DMS153 treated with DMSO at 0.1 percent for 48 hours (cell line): ENCODE measurements around the gene ATF4.

ENCODE experiments used
- DNase-seq: peaks from one replicate; lab custom pipeline; 2025; ENCODE audit not compliant: unreplicated experiment; lab: John Stamatoyannopoulos, UW

Gene ATF4

DNA sequence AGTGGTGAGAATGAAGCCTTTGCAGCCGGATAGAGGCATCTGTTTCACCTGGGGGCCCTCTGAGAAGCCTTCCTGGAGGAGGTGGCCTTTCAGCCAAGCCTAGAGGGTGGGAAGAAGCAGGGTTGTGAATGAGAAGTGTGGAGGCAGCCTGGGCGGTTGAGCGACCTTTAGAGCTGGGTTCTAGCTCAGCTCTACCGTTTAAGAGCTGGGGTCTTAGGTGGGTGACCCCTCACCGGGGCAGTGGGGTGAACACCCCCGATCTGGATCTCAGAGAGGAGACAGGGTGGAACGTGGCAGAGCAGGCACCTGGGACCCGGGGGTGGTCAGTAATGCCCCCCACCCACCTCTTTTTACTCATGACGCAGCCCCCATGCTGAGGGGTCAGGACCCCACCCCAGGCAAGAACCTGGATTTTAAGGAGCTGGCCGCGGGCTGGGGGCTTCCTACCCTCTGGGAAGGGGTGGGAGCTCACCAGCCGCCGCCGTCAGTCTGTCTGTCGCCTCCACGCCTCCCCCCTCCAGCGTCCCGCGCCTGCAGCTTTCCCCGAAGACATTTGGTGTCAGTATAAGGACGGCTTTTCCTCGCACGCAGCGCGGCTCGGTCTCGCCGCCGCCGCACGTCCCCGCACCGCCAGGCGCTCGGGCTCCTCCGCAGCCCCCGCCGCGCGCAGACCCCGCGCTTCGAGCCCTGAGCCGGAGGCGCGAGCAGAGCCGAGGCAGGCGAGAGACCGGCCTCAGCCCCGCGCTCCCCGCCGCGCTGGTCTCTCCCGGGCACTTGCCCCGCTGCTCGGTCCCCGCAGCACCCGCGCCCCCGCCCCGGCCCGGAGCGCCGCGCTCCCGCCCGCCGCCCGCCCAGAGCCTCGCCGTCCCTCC lies 36.8 kb downstream of the ATF4 start:
- DNase-seq: no peak

DNA sequence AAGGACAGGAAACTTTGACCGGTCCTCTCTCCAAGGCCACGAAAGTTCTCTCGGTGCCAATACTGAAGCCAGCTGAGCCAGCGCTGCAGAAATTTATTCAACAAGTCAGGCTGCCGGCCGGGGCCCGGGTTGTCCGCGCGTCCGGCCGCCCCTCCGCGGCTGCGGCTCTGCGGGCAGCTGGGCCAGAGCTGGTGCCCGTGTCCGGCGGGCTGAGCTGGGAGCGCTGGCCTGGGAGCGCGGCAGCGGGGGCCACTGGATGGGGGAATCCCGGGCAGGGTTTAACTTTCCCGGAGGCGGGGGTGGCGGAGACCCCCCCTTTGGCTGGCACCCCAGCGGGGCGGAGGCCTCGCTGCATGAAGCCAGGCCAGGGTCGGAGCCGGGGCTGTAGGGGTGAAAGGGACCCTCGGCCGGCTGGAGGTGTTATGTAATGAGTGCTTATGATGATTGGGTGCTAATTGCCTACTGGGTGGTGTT lies 37.9 kb downstream of the ATF4 start:
- no peak for DNase-seq

DNA sequence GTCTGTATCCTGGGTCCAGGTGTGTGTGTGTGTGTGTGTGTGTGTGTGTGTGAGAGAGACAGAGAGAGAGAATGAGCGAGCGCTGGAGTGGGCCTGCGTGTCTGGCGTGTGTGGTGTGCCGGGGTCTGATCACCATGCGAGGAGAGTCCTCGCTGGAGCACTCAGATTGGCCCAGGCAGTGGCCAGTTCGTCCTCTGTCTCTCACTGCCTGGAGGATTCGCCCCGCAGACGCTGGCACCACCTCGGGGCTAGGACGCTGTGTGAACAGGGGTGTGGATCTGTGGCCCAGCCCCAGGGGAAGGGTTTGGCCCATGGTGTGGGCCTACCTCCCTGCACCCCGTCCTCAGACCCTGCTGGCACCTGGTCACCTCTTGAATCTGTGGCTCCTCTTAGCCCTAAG lies 38.6 kb downstream of the ATF4 start:
- DNase-seq: no peak

DNA sequence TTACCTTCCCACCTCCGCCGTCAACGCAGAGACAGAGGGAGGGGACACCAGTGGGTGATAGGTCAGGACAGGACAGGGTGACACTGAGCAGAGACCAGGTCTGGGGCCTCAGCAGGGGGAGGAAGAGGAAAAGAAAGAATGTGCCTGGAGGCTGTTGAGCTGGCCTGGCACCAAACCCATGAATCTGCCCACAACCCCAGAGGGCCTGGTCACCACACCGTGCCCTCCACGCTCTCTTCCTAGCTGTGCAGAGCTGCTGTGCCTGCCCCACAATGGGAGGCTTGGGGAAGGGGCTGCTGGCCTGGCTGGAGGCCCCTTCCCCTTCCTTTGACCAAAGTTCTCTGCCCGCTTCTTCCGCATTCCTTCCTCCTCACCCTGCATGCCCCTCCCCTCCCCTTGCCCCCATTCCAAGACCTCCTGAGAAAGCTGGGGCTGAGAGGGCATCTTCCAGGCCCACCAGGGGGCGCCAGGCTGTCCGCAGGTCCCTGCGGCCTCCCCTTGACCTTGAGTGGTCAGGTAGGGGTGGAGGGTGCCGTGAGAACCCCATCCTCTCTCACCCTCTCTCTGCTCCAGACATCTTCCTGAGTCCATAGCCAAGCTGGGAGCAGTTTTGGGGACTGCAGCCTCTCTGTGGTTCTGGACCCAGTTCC lies 39.2 kb downstream of the ATF4 start:
- no peak for DNase-seq

DNA sequence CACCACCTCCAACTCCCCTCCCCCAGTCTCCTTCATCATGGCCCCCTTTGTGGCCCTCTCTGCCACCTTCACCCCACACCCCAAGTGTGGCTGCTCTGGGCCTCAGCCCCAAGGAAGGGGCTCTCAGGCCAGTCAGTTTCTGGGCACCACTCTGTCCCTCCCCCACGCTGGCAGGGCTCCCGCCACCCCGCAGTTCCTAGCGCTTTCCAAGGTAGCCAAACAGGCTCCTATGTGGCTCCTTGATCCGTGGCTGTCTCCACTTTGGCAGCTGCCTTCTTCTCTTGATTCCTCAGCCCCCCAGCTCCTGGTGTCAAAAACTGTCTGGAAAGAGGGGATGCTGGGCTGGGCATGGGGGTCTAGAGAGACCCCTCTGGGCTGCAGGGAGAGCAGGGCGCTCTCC lies 39.8 kb downstream of the ATF4 start:
- no peak for DNase-seq

- DNase-seq: no peak
Observed at GRCh38 chr22:39562839-39563489, 42.6 kb downstream of the ATF4 start.

DNA sequence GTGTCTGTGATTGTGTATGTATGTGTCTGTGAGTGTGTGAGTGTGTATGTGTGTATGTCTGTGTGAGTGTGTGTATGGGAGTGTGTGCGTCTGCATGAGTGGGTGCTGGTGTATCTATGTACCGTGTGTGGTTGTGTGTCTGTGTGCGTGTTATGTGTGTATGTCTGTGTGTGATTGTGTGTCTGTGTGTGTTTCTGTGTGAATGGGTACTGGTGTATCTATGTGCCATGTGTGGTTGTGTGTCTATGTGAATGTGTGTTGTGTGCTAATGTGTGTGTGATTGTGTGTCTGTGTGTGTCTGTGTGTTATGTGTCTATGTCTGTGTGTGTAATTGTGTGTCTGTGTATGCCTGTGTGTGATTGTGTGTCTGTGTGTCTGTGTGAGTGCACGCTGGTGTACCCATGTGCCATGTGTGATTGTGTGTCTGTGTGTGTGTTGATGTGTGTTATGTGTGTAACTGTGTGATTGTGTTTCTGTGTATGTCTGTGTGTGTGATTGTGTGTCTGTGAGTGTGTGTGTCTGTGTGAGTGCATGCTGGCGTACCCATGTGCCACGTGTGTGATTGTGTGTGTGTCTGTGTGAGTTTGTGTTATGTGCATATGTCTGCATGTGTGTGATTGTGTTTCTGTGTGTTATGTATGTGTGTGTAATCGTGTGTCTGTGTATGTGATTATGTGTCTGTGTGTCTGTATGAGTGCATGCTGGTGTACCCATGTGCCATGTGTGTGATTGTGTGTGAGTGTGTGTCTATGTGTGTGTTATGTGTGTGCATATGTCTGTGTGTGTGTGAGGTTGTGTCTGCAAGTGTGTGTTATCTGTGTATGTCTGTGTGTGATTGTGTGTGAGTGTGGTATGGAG lies 43.4 kb downstream of the ATF4 start:
- no peak for DNase-seq

- no peak for DNase-seq
Observed at GRCh38 chr22:39565414-39565944, 45.1 kb downstream of the ATF4 start.

DNA sequence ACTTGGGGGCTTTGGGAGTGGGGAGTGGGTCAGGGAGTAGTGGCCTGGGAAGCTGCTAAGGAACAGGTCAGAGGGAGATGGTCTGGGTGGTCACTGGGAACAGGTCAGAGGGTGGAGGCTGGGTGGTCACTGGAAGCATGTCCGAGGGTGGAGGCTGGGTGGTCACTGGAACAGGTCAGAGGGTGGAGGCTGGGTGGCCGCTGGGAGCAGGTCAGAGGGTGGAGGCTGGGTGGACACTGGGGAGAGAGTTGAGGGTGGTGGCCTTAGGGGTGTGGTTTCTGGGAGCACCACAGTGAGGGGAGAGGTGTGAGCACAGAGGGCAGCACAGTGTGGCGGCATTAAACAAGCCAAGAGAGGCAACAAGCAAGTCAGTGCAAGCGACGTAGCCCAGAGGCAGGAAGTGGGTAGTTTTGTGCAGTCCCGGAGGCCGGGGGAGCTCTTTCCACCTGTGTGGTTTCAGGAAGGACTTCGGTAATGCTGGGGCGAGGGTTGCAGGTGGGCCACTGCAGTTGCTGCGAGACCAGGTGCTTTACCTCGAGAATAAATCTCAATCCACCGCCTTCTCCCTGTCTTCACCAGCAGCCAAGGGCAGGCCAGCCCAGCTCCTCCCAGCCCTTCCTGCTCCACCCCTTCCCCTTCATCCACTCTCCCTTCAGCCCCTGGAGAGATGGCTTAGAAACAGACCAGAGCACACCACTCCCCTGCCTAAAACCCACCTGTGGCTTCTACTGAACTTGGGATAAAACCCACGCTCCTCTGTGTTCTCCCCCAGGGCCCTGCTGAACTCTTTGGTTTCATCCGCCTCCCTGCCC lies 47.0 kb downstream of the ATF4 start:
- peak; percentile 23 for DNase-seq

DNA sequence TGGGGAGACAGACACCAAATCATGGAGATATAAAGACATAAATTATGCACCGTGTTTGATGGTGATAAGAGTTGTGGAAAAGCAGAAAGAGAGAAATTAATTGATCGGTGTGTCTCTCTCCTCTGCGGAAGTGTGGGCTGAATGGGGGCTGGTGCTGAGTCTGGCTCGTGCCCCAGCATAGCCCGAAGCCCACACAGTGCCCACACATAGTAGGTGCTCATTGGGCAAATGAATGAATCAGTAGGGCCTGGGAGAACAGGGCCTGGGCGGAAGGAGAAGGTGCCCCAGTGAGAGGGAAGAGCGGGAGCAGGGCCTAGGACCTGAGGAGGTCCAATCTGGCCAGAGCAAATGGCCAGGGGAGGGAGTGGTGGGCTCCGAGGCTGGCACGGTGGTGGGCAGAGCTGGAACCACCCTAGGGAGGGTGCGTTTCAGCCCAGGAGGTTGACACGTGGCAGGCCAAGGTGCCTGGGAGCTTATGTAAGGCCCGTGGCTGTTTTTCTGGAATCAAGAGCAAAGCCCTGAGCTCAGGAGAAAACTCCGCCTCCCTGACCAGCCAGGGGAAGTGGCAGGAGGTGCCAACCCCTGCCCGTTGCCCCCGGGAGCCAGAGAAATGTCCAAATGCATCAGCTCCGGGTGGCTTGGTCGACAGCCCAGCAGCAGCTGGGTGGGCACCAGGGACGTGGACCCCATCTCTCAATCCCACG lies 48.1 kb downstream of the ATF4 start:
- no peak for DNase-seq

- no peak for DNase-seq
Observed at GRCh38 chr22:39569066-39569465, 48.7 kb downstream of the ATF4 start.

- no peak for DNase-seq
Observed at GRCh38 chr22:39570226-39570625, 49.9 kb downstream of the ATF4 start.

DNA sequence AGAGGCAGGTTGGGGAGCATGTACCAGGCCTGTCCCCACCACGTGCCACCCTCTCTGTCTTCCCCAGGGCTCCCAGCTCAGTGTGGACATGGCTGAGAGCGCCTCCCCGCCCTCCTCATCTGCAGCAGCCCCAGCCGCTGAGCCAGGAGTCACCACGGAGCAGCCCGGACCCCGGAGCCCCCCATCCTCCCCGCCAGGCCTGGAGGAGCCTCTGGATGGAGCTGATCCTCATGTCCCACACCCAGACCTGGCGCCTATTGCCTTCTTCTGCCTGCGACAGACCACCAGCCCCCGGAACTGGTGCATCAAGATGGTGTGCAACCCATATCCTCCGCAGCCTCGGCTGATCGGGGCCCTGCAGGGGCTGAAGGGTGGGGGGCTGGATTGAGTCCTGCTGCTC lies 50.3 kb downstream of the ATF4 start, which contains the start of gene CACNA1I:
TSS of gene CACNA1I (plus strand) at position 89 of the 400 bp plus-strand sequence. CDS start at position 89, 0 bp downstream.
- DNase-seq: no peak

DNA sequence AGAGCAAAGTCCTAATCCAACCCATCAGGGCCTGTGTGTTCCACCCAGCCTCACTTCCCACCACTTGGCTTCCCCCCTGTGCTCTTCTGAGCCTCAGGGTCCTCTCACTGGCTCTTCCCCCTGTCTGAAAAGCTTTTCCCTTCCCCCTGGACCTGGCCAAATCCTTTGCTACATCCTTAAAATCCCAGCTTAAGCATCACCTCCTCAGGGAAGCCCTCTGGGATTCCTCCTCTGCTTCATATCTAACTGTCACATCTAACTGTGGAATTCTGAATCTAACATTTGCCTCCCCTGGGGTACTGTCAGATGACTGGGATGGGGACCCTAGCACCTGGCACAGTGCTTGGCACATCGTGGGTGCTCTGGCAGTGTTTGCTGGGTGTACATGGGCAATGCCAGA lies 51.2 kb downstream of the ATF4 start:
- no peak for DNase-seq
